Measurements from ENCODE around the gene LYPD8. TPM values are rescaled to one million over a fixed set of nuclear protein-coding genes. Genes with fewer than 3 reads are reported as not detected.
"Not testable (repeated sequence)": the region's sequence is repeated elsewhere in the genome, so short reads cannot be mapped to it uniquely, and the experiment has no call there.

Gene LYPD8
- total and polyA plus RNA-seq, 2 of the 8 experiments (the other 6 are each of a cell fraction or from before 2014, with no cell fraction given), result not detected

DNA sequence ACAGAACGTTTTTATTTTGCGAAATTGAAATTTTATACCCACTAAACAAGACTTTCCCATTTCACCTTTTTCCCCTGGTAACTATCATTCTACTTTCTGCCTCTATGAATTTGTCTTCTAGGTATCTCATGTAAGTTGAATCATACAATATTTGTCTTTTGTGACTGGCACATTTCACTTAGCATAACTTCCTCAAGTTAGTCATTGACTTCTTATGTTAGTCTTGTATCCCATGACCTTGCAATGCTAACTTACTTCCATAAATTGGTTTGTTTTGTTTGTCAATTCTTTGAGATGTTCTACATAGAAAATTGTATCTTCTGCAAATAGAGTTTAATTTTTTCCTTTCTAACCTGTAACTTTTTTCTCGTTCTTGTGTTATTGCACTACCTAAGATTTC is 43.2 kb upstream of the LYPD8 start:
- H2AK5ac ChIP-seq (ENCODE audit: low read depth, low read length), result no peak overlapping the region
- H3K23me2 ChIP-seq (ENCODE audit: low read depth, low read length), result no peaks in the 10 kb centered on the region
- no peak overlapping the region for H3K4ac ChIP-seq (replicated peaks; ENCODE audit: insufficient read length, low read depth, low read length)
- no peak overlapping the region for H2BK120ac ChIP-seq (replicated peaks; ENCODE audit: low read depth, low read length)
- WGBS, 2 experiments (ENCODE audit: extremely low coverage in 1 of 2, insufficient coverage in 1 of 2, insufficient read length in 1 of 2, insufficient replicate concordance in 2 of 2, low coverage in 1 of 2, low lambda C conversion rate in 2 of 2, missing lambda C conversion rate in 1 of 2), result 82% methylated on average over 3 of the region's 3 CpGs; no CpG with 5 or more reads in 1 of the 2 experiments
- no peak for FAIRE-seq
- no peaks in the 10 kb centered on the region for H4K20me1 ChIP-seq (replicated peaks in 1 of 2; ENCODE audit: control insufficient read depth in 1 of 2, insufficient read depth in 2 of 2, low read length in 2 of 2)
- ChIA-PET CTCF (ENCODE audit: partially characterized antibody) (interaction anchor here (0.6 kb wide), 1 partner anchor 862 kb away, joined by 3 read pairs; no protein-coding TSS in a partner anchor), POLR2A (ENCODE audit: partially characterized antibody) (no interaction called here)
- H2BK15ac ChIP-seq (ENCODE audit: low read length), result no peak overlapping the region
- H3K27ac ChIP-seq (ENCODE audit: low read depth, low read length), result no peak overlapping the region
- H3K79me1 ChIP-seq (ENCODE audit: low read depth, low read length), result no peaks in the 10 kb centered on the region
- no peak overlapping the region for H2BK5ac ChIP-seq (ENCODE audit: low read depth, low read length)
- no peak overlapping the region for H4K8ac ChIP-seq (ENCODE audit: extremely low read depth, insufficient read depth, low read length)
- no peak overlapping the region for H2BK20ac ChIP-seq (ENCODE audit: low read length)
- H3K23ac ChIP-seq (ENCODE audit: insufficient read length), result no peak overlapping the region
- H2AFZ ChIP-seq (ENCODE audit: low read length), result no peak overlapping the region
- no peaks in the 10 kb centered on the region for H3K79me2 ChIP-seq (ENCODE audit: control insufficient read depth in 1 of 2, insufficient read depth in 2 of 2, low read length in 2 of 2)
- H3K4me1 ChIP-seq (replicated peaks in 1 of 4; ENCODE audit: control insufficient read depth in 3 of 4, insufficient read depth in 4 of 4, low read length in 3 of 4), result no peaks in the 10 kb centered on the region
- no peak overlapping the region for H4K91ac ChIP-seq (replicated peaks; ENCODE audit: insufficient read length, low read length)
- DNase-seq (ENCODE audit: low read depth in 1 of 2, low spot score in 2 of 2), result no peak
- TF ChIP-seq SP1 (IDR thresholded peaks at IDR 0.05; ENCODE audit: low read depth, low read length), result no peak
- H3K27me3 ChIP-seq (replicated peaks in 1 of 4; ENCODE audit: control insufficient read depth in 3 of 4, extremely low read depth in 1 of 4, insufficient read depth in 3 of 4, low read length in 3 of 4), result no peaks in the 10 kb centered on the region
- H3K4me3 ChIP-seq (ENCODE audit: extremely low read depth in 1 of 4, insufficient read depth in 2 of 4, low read depth in 3 of 4, low read length in 4 of 4), result no peak overlapping the region
- H4K5ac ChIP-seq (ENCODE audit: insufficient read length, low read depth, low read length), result no peak overlapping the region
- H3K36me3 ChIP-seq (ENCODE audit: control insufficient read depth in 2 of 4, insufficient read depth in 4 of 4, low read length in 3 of 4), result no peaks in the 10 kb centered on the region
- H3K56ac ChIP-seq (replicated peaks; ENCODE audit: insufficient read length, low read depth, low read length), result no peak overlapping the region
- peaks cover 40 to 55% of the 10 kb centered on the region in 2 experiments for H3K9me3 ChIP-seq (ENCODE audit: insufficient read depth in 2 of 2, low read depth in 1 of 2, low read length in 1 of 2)
- no peak overlapping the region for H2BK12ac ChIP-seq (ENCODE audit: low read depth, low read length)
- no peak overlapping the region for H3K14ac ChIP-seq (ENCODE audit: insufficient read length)
- no peak overlapping the region for H3K9ac ChIP-seq (replicated peaks in 1 of 4; ENCODE audit: extremely low read depth in 1 of 4, low read depth in 3 of 4, low read length in 3 of 4)
- H3K18ac ChIP-seq (ENCODE audit: extremely low read depth, low read length), result no peak overlapping the region
- no peak overlapping the region for H3K4me2 ChIP-seq (ENCODE audit: insufficient read depth in 1 of 2, low read depth in 2 of 2, low read length in 2 of 2)

DNA sequence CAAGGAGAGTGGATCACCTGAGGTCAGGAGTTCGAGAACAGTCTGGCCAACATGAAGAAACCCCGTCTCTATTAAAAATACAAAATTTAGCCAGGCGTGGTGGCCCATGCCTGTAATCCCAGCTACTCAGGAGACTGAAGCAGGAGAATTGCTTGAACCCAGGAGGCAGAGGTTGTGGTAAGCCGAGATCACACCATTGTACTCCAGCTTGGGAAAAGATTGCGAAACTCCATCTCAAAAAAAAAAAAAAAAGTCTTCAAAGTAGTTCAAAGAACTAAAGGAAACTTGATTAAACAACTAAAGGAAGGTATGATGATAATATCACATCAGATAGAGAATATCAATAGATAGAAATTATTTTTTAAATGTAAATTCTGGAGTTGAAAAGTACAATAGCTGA is 39.1 kb upstream of the LYPD8 start:
- H4K91ac ChIP-seq (replicated peaks; ENCODE audit: insufficient read length, low read length); DNase-seq (ENCODE audit: low read depth in 1 of 2, low spot score in 2 of 2); H3K9ac ChIP-seq (replicated peaks in 1 of 4; ENCODE audit: extremely low read depth in 1 of 4, low read depth in 3 of 4, low read length in 3 of 4); H4K5ac ChIP-seq (ENCODE audit: insufficient read length, low read depth, low read length); H2BK120ac ChIP-seq (replicated peaks; ENCODE audit: low read depth, low read length); H3K14ac ChIP-seq (ENCODE audit: insufficient read length); H3K18ac ChIP-seq (ENCODE audit: extremely low read depth, low read length); H3K4me1 ChIP-seq (replicated peaks in 1 of 4; ENCODE audit: control insufficient read depth in 3 of 4, insufficient read depth in 4 of 4, low read length in 3 of 4); FAIRE-seq; H3K27me3 ChIP-seq (replicated peaks in 1 of 4; ENCODE audit: control insufficient read depth in 3 of 4, extremely low read depth in 1 of 4, insufficient read depth in 3 of 4, low read length in 3 of 4); H3K56ac ChIP-seq (replicated peaks; ENCODE audit: insufficient read length, low read depth, low read length); H3K27ac ChIP-seq (ENCODE audit: low read depth, low read length); H2BK12ac ChIP-seq (ENCODE audit: low read depth, low read length); H4K8ac ChIP-seq (ENCODE audit: extremely low read depth, insufficient read depth, low read length); H4K20me1 ChIP-seq (replicated peaks in 1 of 2; ENCODE audit: control insufficient read depth in 1 of 2, insufficient read depth in 2 of 2, low read length in 2 of 2); H3K79me1 ChIP-seq (ENCODE audit: low read depth, low read length); H2BK5ac ChIP-seq (ENCODE audit: low read depth, low read length); H3K4me2 ChIP-seq (ENCODE audit: insufficient read depth in 1 of 2, low read depth in 2 of 2, low read length in 2 of 2); POLR2A ChIA-PET (ENCODE audit: partially characterized antibody); H3K23me2 ChIP-seq (ENCODE audit: low read depth, low read length); H2BK15ac ChIP-seq (ENCODE audit: low read length); H3K23ac ChIP-seq (ENCODE audit: insufficient read length); H2AFZ ChIP-seq (ENCODE audit: low read length); H3K36me3 ChIP-seq (ENCODE audit: control insufficient read depth in 2 of 4, insufficient read depth in 4 of 4, low read length in 3 of 4); H3K4me3 ChIP-seq (ENCODE audit: extremely low read depth in 1 of 4, insufficient read depth in 2 of 4, low read depth in 3 of 4, low read length in 4 of 4); H3K4ac ChIP-seq (replicated peaks; ENCODE audit: insufficient read length, low read depth, low read length); H3K79me2 ChIP-seq (ENCODE audit: control insufficient read depth in 1 of 2, insufficient read depth in 2 of 2, low read length in 2 of 2); H2BK20ac ChIP-seq (ENCODE audit: low read length); H2AK5ac ChIP-seq (ENCODE audit: low read depth, low read length): not testable (repeated sequence)
- CTCF ChIA-PET (ENCODE audit: partially characterized antibody), result interaction anchor here (1.6 to 1.8 kb wide), 2 partner anchors 12 to 17 kb away, joined by 5 to 7 read pairs; no protein-coding TSS in a partner anchor
- 78% methylated on average over 5 of the region's 5 CpGs; no CpG with 5 or more reads in 1 of the 2 experiments for WGBS, 2 experiments (ENCODE audit: extremely low coverage in 1 of 2, insufficient coverage in 1 of 2, insufficient read length in 1 of 2, insufficient replicate concordance in 2 of 2, low coverage in 1 of 2, low lambda C conversion rate in 2 of 2, missing lambda C conversion rate in 1 of 2)
- peaks cover 48 to 68% of the 10 kb centered on the region in 2 experiments for H3K9me3 ChIP-seq (ENCODE audit: insufficient read depth in 2 of 2, low read depth in 1 of 2, low read length in 1 of 2)

All from H1 (cell line).